RCC 7860 (cell line): ENCODE results near the gene TENM4.

ENCODE experiments used
- DNase-seq: peaks from one replicate; pipeline ENCODE4 v3.0.0-alpha.2; 2015; ENCODE audit warnings: low spot score
- FAIRE-seq: peaks from 2 replicates; lab custom pipeline; 2012; peaks lifted over from hg19 to GRCh38; lab: Jason Lieb, UNC

Gene TENM4

DNA sequence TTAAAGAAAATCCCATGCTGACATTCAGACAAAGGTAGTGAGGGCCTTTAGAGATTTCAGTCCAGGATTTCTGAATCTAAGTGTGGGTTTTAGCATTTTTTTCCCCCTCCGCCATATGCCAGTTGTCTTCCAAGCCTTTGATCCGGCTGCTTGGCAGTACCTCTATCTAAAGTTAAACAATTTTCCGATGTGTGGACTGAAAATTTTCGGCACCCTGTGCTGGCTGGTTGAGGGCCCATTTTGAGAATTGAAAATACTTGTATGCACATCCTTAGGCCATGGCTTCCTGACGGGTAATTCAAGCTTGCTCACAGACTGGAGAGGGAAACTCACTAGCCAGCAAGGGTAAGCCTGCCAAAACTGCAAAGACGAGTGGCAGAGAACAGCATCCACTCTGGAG lies 734.3 kb downstream of the TENM4 start:
- DNase-seq, result no peak
- FAIRE-seq, result no peak

DNA sequence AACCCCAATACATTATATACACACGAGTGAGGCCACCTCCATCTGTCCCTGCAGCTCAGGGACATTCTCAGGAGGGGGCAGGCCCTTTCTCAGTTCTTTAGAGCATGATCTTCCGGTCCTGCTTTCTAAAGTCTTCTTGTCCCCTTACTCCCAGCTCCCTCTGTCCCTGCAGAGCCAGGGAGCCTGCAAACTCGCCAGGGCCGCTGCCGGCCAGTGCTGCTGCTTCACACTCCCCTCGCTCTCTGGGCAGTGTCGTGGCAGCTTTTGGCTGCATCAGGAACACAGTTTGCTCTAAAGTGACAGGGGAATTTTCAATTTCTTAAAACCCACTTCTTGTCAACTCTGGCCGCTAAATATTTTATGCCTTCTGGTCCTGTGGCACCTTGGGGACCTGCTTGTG lies 736.0 kb downstream of the TENM4 start:
- no peak for DNase-seq
- no peak for FAIRE-seq

DNA sequence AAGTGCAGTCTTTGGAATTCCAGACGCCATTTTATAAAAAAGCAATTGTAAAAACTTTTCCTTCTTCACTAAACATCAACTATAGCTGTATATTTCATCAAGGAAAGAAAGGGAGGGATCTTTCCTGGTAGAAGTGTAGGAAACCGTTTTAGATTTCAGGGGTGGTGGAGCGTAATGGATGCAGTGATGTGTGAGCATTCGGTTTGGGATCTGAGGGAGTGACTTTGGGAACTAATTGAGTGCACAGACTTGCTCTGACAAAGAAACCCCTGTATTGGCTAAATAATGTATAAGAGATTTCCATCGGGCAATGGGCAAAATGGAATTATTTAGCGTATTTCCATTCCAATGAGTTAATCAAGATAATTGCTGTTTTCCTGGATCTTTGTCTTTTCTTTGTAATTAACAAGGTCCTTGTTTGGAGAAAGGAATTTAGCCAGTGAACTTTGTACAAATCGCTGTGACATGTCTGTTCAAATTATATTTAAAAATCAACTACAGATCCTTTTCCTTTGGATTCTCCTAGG lies 741.2 kb downstream of the TENM4 start:
- no peak for DNase-seq

DNA sequence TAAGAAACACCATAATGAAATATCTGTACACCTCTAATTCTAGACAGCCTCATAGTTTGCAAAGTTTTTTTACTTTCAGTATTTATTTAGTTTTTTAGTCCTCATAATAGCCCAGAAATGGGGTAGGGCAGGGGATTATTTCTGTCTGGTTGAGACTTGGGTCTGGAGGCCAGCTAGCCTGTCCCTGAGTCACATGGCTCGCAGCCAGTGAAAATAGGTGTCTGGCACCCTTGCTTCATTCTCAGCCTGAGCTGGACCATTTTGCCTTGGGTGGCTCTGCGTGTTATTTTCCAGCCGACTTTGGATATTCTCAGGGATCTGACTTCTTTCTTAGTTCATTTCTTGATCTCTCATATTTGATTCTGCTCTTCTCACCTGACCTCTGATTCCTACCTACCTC lies 742.2 kb downstream of the TENM4 start:
- no peak for FAIRE-seq
- no peak for DNase-seq

More for the DNA sequence above, 741.2 kb downstream of the TENM4 start:
- FAIRE-seq, result no peak

DNA sequence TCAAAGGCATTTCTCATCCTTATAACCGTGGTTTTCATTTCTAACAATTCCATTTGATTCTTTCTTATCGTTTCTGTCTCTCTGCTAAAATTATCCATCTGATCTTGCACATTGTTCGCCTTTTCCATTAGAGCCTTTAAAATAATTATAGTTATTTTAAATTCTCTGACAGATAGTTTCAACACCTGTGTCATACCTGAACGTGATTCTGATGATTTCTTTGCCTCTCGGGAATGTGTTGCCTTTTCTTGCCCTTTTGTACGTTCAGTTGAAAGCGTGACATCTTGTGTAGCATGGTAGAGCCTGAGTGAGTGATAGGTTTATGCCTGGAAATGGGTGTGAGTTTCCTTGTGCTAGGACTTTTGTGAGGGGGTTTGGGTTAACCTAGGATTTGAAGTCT lies 744.7 kb downstream of the TENM4 start:
- FAIRE-seq (no peak), DNase-seq (no peak)

- DNase-seq, result no peak
Measured at GRCh38 chr11:78694152-78694551, 746.7 kb downstream of the TENM4 start.

DNA sequence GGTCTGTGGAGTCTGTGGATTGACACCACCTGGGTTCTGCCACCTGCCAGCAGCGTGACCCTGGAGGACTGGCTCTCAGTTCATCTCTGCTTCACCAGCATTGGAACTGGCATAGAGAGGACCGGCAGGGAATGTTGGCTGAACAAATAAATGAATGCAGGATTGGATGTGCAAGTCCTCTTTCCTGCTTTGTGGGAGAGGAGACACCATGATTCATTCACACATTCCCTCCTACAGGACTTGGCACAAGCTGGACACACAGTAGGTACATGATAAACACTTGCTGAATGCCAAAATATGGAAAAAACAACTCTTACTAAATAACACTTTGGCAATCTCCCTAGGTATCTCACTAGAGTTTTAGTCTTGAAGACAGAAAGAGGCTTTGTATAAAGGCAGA lies 749.6 kb downstream of the TENM4 start:
- FAIRE-seq (no peak), DNase-seq (no peak)

More at GRCh38 chr11:78694152-78694551, 746.7 kb downstream of the TENM4 start:
- FAIRE-seq, result no peak

DNA sequence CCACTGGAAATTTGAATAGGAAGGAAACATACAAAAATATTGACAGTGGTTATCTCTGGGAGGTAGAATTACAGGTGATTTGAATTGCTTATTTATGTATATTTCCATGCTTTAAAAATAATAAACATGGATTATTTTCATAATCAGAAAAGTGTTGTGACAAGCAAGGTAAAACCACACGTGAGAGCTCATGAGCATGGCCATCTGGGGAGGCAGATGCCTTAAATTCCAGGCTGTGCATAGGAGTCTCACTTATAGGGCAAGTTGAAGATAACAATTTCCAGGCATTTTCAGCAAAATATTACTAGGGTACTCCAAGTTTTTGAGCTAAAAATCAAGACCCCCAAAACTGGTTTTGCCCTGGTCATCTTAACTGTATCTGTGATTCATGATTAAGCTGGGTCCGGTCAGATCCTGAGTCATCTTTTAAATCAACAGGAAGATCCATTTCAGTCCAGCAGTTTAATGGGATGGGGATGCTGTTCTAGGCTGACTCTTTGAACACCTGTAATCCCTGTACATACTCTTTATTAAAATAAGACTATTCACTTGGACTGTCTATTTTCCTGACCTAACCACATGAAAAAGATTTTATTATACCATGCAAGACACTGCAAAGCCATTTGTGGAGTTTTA lies 750.4 kb downstream of the TENM4 start:
- FAIRE-seq (no peak), DNase-seq (no peak)

- DNase-seq (no peak), FAIRE-seq (no peak)
Measured at GRCh38 chr11:78689585-78690153, 751.2 kb downstream of the TENM4 start.

GRCh38 chr11:78689101-78689500 lies 751.7 kb downstream of the TENM4 start:
- no peak for DNase-seq
- no peak for FAIRE-seq

- FAIRE-seq (no peak), DNase-seq (no peak)
Measured at GRCh38 chr11:78688460-78688859, 752.4 kb downstream of the TENM4 start.

GRCh38 chr11:78685156-78685555 lies 755.7 kb downstream of the TENM4 start:
- DNase-seq (no peak), FAIRE-seq (no peak)

DNA sequence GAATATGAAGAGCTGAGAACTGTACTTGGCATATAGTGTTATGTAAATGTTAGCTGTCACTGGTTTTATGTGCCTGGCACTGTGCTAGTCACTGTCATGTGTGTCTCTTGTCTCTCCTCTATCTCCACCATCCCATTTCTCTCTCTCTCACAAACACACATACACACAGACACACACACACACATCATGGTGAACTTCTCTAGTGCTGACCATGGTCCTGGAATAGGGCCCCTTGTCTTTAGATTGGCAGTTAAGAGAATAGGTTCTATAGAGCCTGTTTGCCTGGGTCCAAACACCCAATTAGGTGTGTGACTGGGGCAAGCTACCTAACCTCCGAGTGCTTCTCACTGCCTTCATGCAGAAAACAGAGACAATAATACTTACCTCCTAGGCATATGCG lies 756.5 kb downstream of the TENM4 start:
- FAIRE-seq, result no peak
- no peak for DNase-seq

DNA sequence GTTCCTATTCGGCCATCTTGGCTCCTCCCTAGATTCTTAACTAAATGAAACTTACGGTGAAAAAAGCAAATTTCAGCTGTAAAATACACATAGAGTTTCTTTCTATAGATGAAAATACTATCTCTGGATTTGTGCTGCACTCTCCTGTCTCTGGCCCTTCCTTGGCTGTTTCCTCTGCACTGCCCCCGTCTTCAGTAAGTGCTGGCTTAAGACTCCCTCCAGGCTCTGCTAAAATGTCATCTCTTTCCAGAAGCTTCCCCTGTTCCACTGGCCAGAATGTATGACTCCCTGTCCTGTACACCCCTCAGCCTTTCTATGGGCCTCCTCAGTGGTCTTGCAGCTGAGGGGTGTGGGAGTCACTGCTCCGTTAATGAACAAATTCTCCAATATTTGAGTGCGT lies 757.1 kb downstream of the TENM4 start:
- FAIRE-seq, result no peak

GRCh38 chr11:78676026-78676557 lies 764.7 kb downstream of the TENM4 start:
- FAIRE-seq, result no peak
- no peak for DNase-seq

More for the DNA sequence above, 757.1 kb downstream of the TENM4 start:
- DNase-seq, result no peak

- DNase-seq, result no peak
- FAIRE-seq, result no peak
Measured at GRCh38 chr11:78672850-78673620, 767.8 kb downstream of the TENM4 start.

DNA sequence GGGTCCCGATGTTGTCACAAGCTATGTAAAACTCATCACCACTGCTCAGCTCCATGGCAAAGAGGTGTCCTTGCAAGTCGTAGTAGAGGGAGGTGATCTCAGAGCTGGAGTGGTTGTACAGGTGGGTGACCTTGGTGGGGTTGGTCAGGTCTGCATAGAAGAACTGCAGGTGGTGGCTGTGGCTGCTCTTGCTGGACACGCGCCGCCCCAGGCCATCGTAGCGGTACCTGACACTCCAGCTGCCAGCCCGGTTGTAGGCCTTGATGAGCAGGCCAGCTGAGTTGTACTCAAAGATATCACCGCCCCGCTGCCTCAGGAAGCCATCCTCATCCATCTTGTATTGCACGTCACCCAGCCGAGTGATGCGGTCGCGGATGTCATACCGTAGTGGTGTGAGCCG lies 771.6 kb downstream of the TENM4 start:
- no peak for FAIRE-seq
- DNase-seq, result no peak

DNA sequence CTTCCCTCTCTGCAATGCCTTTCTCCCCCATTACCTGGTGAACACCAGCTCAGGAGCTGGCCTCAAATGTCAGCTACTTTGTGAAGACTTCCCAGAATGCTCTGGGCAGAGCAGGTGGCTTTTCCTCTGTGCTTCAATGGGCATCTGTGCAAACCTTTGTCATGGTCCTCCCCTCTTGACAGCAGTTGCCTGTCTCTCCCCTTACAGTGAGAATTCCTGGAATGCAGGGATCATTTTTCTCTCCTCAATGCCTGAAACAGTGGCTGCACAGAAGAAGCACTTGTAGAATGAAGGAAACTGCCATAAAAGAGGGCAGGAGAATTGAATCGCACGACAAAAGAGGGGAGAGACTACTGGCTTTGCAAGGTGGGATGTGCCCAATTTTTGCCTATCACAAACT lies 773.4 kb downstream of the TENM4 start:
- DNase-seq, result no peak
- FAIRE-seq, result no peak

DNA sequence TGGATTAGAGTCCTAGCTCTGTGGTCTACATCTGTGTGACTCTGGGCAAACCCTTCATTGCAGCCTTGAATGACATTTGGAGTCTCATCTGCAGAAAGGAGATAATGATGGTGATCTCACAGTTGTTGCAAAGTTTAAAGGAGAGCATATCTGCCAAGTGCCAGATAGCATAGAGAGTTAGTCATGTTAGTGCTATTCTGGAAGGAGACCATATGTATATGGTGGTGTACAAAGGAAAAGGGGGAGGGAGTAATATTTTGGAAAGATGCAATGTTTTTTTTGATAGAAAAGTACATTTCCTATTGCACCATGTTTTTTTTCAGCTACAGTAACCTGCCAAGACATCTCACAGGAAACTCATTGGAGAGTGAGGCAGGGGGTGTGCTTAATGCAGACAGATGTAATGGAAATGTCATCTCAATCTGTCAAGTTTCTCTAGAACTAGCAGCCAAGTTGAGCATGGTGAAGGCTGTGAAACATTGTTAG lies 774.1 kb downstream of the TENM4 start:
- DNase-seq, result no peak
- no peak for FAIRE-seq

DNA sequence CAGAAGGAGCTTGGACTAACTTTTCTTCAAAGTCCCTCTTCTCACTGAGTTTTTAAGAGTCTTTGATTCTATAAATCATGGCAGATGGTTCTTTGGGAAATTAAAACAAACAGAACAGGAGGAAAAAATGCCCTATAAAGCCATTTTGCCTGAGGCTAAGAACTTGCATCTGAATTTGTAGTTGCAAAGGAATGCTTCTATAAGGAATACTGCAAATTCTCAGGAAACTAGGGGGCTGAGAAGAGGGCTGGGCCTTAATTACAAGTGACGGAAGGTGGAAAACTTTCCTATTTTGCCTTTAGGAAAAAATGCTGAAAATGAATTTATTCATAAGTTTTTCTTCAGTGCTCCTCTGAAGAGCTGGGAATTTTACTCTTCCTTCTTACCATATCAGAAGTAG lies 776.2 kb downstream of the TENM4 start:
- FAIRE-seq (no peak), DNase-seq (no peak)

DNA sequence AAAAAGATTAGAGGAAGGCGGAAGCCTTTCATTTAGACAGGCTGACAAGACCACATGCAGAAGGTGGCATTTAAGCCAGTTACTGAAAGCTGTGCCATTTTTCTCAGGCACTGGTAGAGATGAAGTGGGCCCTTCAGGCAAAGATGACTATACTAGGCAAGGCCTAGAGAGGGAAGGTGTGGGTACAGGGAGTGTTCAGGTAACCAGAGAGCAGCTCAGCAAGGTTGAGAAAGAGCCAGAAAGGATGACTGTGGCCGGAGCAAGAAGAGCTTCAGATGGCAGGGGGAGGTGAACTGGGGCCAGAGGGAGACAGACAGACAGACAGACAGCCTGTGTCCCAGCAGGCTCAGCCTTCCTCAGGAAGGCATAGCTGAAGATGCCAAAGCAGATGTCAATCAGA lies 778.0 kb downstream of the TENM4 start:
- no peak for DNase-seq
- FAIRE-seq, result no peak

DNA sequence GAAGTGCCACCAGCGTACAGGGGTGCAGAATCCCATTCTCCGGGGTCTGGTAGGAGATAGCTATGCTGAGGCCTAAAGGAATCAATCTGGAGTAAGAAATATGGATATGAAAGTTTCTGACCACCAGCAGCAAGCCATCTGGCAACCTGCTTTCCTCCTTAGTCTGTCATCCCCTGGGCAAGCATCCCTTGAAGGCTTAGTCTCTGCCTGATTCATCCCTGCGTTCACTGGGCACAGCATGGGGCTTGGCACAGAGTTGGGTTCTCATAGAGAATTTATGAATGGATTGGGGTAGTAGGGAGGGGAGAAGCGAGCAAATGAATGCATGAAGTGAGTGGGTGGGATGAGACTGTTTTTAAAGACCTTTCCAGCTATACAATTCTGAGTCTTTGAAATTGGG lies 780.4 kb downstream of the TENM4 start:
- FAIRE-seq (no peak), DNase-seq (no peak)
